Measurements from ENCODE around the gene CSNK1E.

Gene CSNK1E

GRCh38 chr22:38353701-38354100, 36.5 kb upstream of the CSNK1E start:
- DNase-seq (ENCODE audit: low spot score) = no peak
- H3K9me3 ChIP-seq (ENCODE audit: severe bottlenecking) = no peaks in the 10 kb centered on the region
- no peak overlapping the region for H3K4me3 ChIP-seq (ENCODE audit: severe bottlenecking)
- no peaks in the 10 kb centered on the region for H3K36me3 ChIP-seq (ENCODE audit: low read depth)
- H3K27me3 ChIP-seq (ENCODE audit: insufficient read depth, poor library complexity, severe bottlenecking) = no peaks in the 10 kb centered on the region
- no peak for ATAC-seq (ENCODE audit: low read depth)
- TF ChIP-seq, protein P1, sequence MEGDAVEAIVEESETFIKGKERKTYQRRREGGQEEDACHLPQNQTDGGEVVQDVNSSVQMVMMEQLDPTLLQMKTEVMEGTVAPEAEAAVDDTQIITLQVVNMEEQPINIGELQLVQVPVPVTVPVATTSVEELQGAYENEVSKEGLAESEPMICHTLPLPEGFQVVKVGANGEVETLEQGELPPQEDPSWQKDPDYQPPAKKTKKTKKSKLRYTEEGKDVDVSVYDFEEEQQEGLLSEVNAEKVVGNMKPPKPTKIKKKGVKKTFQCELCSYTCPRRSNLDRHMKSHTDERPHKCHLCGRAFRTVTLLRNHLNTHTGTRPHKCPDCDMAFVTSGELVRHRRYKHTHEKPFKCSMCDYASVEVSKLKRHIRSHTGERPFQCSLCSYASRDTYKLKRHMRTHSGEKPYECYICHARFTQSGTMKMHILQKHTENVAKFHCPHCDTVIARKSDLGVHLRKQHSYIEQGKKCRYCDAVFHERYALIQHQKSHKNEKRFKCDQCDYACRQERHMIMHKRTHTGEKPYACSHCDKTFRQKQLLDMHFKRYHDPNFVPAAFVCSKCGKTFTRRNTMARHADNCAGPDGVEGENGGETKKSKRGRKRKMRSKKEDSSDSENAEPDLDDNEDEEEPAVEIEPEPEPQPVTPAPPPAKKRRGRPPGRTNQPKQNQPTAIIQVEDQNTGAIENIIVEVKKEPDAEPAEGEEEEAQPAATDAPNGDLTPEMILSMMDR (IDR thresholded peaks at IDR 0.05; ENCODE audit: poor library complexity, severe bottlenecking) = no peak
- no peak overlapping the region for H3K27ac ChIP-seq (ENCODE audit: poor library complexity, severe bottlenecking)
- peaks cover 3% of the 10 kb centered on the region for H3K4me1 ChIP-seq (ENCODE audit: insufficient read depth, poor library complexity, severe bottlenecking)

GRCh38 chr22:38353142-38353629, 36.0 kb upstream of the CSNK1E start:
- H3K36me3 ChIP-seq (ENCODE audit: low read depth) = no peaks in the 10 kb centered on the region
- H3K9me3 ChIP-seq (ENCODE audit: severe bottlenecking) = no peaks in the 10 kb centered on the region
- peak; percentile 53 for ATAC-seq (ENCODE audit: low read depth)
- H3K4me1 ChIP-seq (ENCODE audit: insufficient read depth, poor library complexity, severe bottlenecking) = peaks cover 7% of the 10 kb centered on the region
- TF ChIP-seq, protein P1 (IDR thresholded peaks at IDR 0.05; ENCODE audit: poor library complexity, severe bottlenecking) = peak; percentile 98
- H3K27me3 ChIP-seq (ENCODE audit: insufficient read depth, poor library complexity, severe bottlenecking) = no peaks in the 10 kb centered on the region
- no peak overlapping the region for H3K27ac ChIP-seq (ENCODE audit: poor library complexity, severe bottlenecking)
- H3K4me3 ChIP-seq (ENCODE audit: severe bottlenecking) = no peak overlapping the region
- DNase-seq (ENCODE audit: low spot score) = peak; percentile 76

DNA sequence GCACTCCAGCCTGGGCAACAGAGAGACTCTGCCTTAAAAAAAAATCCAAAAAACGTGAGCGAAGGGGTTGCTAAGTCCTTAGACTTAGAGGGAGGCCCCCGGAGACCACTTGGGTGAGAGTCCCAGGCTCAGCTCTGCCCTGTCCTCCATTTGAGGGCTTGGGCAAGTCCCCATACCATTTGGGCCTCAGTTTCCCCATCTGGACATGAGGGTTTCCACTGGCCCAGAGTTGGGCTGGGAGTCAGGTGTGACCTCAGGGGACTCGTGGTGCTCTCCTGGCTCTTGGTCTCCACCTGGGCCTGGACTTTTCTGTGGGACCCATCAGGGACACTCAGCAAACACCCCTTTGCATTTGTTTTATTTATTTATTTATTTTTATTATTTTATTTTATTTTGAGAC, 35.2 kb upstream of the CSNK1E start:
- DNase-seq (ENCODE audit: low spot score) = no peak
- Histone ChIP-seq H3K4me1 (ENCODE audit: insufficient read depth, poor library complexity, severe bottlenecking) (peaks cover 11% of the 10 kb centered on the region), H3K27ac (ENCODE audit: poor library complexity, severe bottlenecking) (no peak overlapping the region), H3K9me3 (ENCODE audit: severe bottlenecking) (no peaks in the 10 kb centered on the region), H3K4me3 (ENCODE audit: severe bottlenecking) (no peak overlapping the region), H3K27me3 (ENCODE audit: insufficient read depth, poor library complexity, severe bottlenecking) (no peaks in the 10 kb centered on the region), H3K36me3 (ENCODE audit: low read depth) (no peaks in the 10 kb centered on the region)
- no peak for ATAC-seq (ENCODE audit: low read depth)
- TF ChIP-seq, protein P1 (IDR thresholded peaks at IDR 0.05; ENCODE audit: poor library complexity, severe bottlenecking) = no peak

GRCh38 chr22:38350444-38351359, 33.5 kb upstream of the CSNK1E start:
- ATAC-seq (ENCODE audit: low read depth) = no peak
- H3K4me1 ChIP-seq (ENCODE audit: insufficient read depth, poor library complexity, severe bottlenecking) = peaks cover 11% of the 10 kb centered on the region

More at GRCh38 chr22:38350444-38351359, 33.5 kb upstream of the CSNK1E start:
- Histone ChIP-seq H3K9me3 (ENCODE audit: severe bottlenecking) (no peaks in the 10 kb centered on the region), H3K36me3 (ENCODE audit: low read depth) (no peaks in the 10 kb centered on the region), H3K27ac (ENCODE audit: poor library complexity, severe bottlenecking) (no peak overlapping the region), H3K4me3 (ENCODE audit: severe bottlenecking) (no peak overlapping the region), H3K27me3 (ENCODE audit: insufficient read depth, poor library complexity, severe bottlenecking) (no peaks in the 10 kb centered on the region)
- TF ChIP-seq, protein P1 (IDR thresholded peaks at IDR 0.05; ENCODE audit: poor library complexity, severe bottlenecking) = no peak
- DNase-seq (ENCODE audit: low spot score) = no peak

All from RWPE2 (cell line).